HG03342 (cell line): ENCODE data around the gene GOLGA8A.
"Not testable (repeated sequence)": the region's sequence is repeated elsewhere in the genome, so short reads cannot be mapped to it uniquely, and the experiment has no call there.

Experiments
- ATAC-seq: cut with Tn5 transposase; IDR thresholded peaks from one replicate; pipeline ENCODE4 v1.9.1; 2021; ENCODE audit warnings: mild to moderate bottlenecking, moderate library complexity; ENCODE audit not compliant: unreplicated experiment

GOLGA8A gene

GRCh38 chr15:34418435-34418834 is 19.2 kb downstream of the GOLGA8A start:
- ATAC-seq = not testable (repeated sequence)

- not testable (repeated sequence) for ATAC-seq
Observed at GRCh38 chr15:34409511-34409910, 28.1 kb downstream of the GOLGA8A start.

GRCh38 chr15:34408973-34409372 is 28.6 kb downstream of the GOLGA8A start:
- ATAC-seq = not testable (repeated sequence)

GRCh38 chr15:34403899-34404298 is 33.7 kb downstream of the GOLGA8A start:
- ATAC-seq = not testable (repeated sequence)

GRCh38 chr15:34403160-34403598 is 34.4 kb downstream of the GOLGA8A start:
- ATAC-seq = not testable (repeated sequence)

GRCh38 chr15:34397637-34398259 is 39.9 kb downstream of the GOLGA8A start:
- not testable (repeated sequence) for ATAC-seq

- not testable (repeated sequence) for ATAC-seq
Observed at GRCh38 chr15:34392981-34393380, 44.6 kb downstream of the GOLGA8A start.

- ATAC-seq = not testable (repeated sequence)
Observed at GRCh38 chr15:34389594-34390086, 48.0 kb downstream of the GOLGA8A start.
